BLaER1 treated with 17β-estradiol and CSF1 and Interleukin-3, amounts not matched to agents 10 nM and 100 nM (cell line): ENCODE results near the gene NKX1-2.

Experiments used
- H3K27ac ChIP-seq, 11 experiments: shearing (Covaris generic); formaldehyde crosslinking; 2 replicates each; pipeline ENCODE4 v1.8.1; 2022
- H3K27me3 ChIP-seq, 11 experiments: shearing (Covaris generic); formaldehyde crosslinking; 2 replicates each; pipeline ENCODE4 v1.8.1; 2022
- H3K36me3 ChIP-seq, 11 experiments: shearing (Covaris generic); formaldehyde crosslinking; 2 replicates each; pipeline ENCODE4 v1.8.1; 2022
- H3K4me1 ChIP-seq, 10 experiments: shearing (Covaris generic); formaldehyde crosslinking; 2 replicates each; pipeline ENCODE4 v1.8.1; 2022
- H3K4me2 ChIP-seq, 11 experiments: shearing (Covaris generic); formaldehyde crosslinking; 2 replicates each; pipeline ENCODE4 v1.8.1; 2022
- H3K4me3 ChIP-seq, 10 experiments: shearing (Covaris generic); formaldehyde crosslinking; 2 replicates each; pipeline ENCODE4 v1.8.1; 2022
- H3K9ac ChIP-seq, 11 experiments: shearing (Covaris generic); formaldehyde crosslinking; 2 replicates each; pipeline ENCODE4 v1.8.1; 2022
- H3K9me3 ChIP-seq, 11 experiments: shearing (Covaris generic); formaldehyde crosslinking; replicated peaks in 1 of 11; 2 replicates each; pipeline ENCODE4 v1.8.1; 2022
- H4K20me1 ChIP-seq, 11 experiments: shearing (Covaris generic); formaldehyde crosslinking; 2 replicates each; pipeline ENCODE4 v1.8.1; 2022
- Cebpa-rat ChIP-seq, 11 experiments: shearing (Covaris generic); IDR thresholded peaks; 2 replicates each; pipeline ENCODE4 v1.8.1; 2022

Gene NKX1-2

DNA sequence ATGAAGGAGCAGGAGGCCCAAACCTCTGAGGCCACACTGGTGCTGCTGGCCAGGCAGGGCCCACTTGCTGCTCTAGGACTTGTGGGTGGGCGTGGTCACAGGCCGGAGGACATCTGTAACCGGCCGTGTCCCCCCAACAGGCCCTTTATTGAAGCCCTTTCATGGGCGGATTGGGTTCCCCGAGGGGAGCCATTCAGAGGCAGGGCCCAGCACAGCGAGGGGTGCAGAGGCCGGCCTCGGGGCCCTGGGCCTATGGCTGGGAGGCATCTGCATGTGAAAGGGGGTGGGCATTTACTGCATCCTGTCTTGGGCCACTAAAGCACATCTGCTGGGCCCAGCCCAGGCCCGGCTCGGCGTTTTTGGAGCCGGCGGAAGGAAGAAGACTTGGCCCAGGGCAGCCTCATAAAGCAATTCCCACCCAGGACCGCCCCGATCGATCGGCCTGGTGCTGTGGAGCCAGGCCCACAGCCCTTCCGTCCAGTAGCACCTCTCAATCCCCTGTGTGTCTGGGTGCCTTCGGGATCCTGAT is 20.2 kb upstream of the NKX1-2 start:
- no peak for TF ChIP-seq Cebpa-rat (IDR thresholded peaks at IDR 0.05)
- H3K4me1 ChIP-seq, result peaks cover 7 to 33% (median 28%) of the 10 kb centered on the region in 10 experiments
- H3K27me3 ChIP-seq, result no peaks in the 10 kb centered on the region
- H3K4me2 ChIP-seq, result no peak overlapping the region
- H3K9me3 ChIP-seq, result no peaks in the 10 kb centered on the region
- H3K9ac ChIP-seq, result no peak overlapping the region
- H3K36me3 ChIP-seq, result no peaks in the 10 kb centered on the region; a peak in 1 of 22 replicates
- H4K20me1 ChIP-seq, result peaks cover 0 to 24% (median 0%) of the 10 kb centered on the region in 11 experiments; a peak in 6 of 22 replicates
- no peak overlapping the region for H3K4me3 ChIP-seq
- H3K27ac ChIP-seq, result no peak overlapping the region

DNA sequence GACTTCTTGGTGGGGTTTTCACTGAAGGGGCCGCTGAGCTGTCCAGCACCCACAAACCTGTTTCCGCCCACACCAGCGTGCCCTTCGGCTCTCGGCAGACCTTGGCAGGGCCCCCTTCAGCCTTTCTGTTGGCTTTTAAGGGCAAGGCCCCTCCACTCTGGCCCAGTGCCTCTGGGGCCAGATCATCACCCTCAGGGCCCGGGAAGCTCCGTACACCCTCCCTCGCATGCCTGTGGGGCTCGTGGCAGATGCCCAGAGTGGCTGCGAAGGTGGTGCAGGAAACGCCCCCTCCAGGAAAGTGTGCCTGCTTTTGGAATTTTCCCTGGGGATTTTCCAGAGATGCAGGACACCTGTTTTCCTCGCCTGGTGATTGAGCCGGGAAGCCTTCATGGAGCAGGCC is 18.8 kb upstream of the NKX1-2 start:
- H3K9ac ChIP-seq, result no peak overlapping the region
- peaks cover 0 to 24% (median 0%) of the 10 kb centered on the region in 11 experiments; a peak in 6 of 22 replicates for H4K20me1 ChIP-seq
- no peaks in the 10 kb centered on the region for H3K27me3 ChIP-seq
- peaks cover 10 to 29% (median 24%) of the 10 kb centered on the region in 10 experiments for H3K4me1 ChIP-seq
- no peaks in the 10 kb centered on the region; a peak in 1 of 22 replicates for H3K36me3 ChIP-seq
- no peak overlapping the region for H3K27ac ChIP-seq
- H3K4me3 ChIP-seq, result no peak overlapping the region
- TF ChIP-seq Cebpa-rat (IDR thresholded peaks at IDR 0.05), result no peak
- no peak overlapping the region for H3K4me2 ChIP-seq
- H3K9me3 ChIP-seq, result no peaks in the 10 kb centered on the region

DNA sequence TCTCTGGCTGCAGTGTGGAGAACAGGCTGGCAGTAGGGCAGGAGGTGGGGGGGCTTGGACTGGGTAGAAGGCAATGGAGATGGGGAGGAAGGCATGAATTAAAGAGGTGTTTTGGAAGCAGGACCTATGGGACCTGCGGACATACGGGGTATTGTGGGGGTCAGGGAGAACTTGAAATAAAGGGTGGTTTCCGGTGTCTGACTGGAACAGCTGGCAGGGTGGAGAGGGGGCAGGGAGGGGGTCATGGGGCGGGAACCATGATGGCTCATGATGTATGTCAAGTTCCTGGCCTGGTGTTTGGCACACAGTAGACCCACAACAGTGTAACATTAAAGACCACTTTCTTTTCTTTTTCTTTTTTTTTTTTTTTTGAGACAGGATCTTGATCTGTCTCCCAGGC is 17.3 kb upstream of the NKX1-2 start:
- no peaks in the 10 kb centered on the region; a peak in 1 of 22 replicates for H3K36me3 ChIP-seq
- H3K9ac ChIP-seq, result no peak overlapping the region
- H3K4me1 ChIP-seq, result peaks cover 14 to 33% (median 26%) of the 10 kb centered on the region in 10 experiments
- TF ChIP-seq Cebpa-rat (IDR thresholded peaks at IDR 0.05), result no peak
- H3K27me3 ChIP-seq, result no peaks in the 10 kb centered on the region
- no peaks in the 10 kb centered on the region for H3K9me3 ChIP-seq
- no peak overlapping the region for H3K27ac ChIP-seq
- H4K20me1 ChIP-seq, result peaks cover 0 to 24% (median 0%) of the 10 kb centered on the region in 11 experiments; a peak in 5 of 22 replicates
- H3K4me3 ChIP-seq, result no peak overlapping the region
- peak overlapping the region in 6 of 11 experiments; percentile 24 to 49 (median 28); a peak in 6 of 22 replicates for H3K4me2 ChIP-seq

DNA sequence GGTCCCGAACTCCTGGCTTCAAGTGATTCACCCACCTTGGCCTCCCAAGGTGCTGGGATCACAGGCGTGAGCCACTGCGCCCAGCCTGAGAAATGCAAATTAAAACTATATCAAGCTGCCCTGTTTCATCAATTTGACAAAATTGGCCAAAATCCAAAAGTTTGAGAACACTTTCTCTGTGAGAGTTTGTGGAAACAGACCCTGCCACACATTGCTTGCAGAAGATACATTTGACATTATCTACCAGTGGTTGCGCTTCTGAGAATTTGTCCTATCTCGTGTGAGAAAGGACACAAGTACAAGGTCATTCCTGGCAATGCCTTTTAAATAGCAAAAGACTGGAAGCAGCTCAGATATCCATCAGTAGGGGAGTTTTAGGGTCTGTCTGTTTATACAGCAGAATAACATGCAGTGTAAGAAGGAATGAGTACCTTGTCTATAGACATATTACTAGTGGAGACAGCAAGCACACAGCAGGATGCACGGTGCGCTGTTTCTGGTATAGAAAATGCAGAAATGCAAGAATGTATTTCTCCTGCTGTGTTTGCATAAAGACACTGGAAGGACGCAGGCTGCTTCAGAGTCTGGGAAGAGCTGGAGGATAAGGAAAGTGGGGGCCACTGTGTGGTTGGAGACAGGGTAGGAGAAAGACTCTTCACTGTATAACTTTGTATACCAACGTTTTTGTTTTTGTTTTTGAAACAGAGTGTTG is 16.1 kb upstream of the NKX1-2 start:
- TF ChIP-seq Cebpa-rat (IDR thresholded peaks at IDR 0.05), result no peak
- no peaks in the 10 kb centered on the region for H3K9me3 ChIP-seq
- H3K27ac ChIP-seq, result no peak overlapping the region
- H4K20me1 ChIP-seq, result peaks cover 0 to 24% (median 0%) of the 10 kb centered on the region in 11 experiments; a peak in 5 of 22 replicates
- peak overlapping the region in 8 of 11 experiments; percentile 4 to 52 (median 43); a peak in 12 of 22 replicates for H3K4me2 ChIP-seq
- H3K36me3 ChIP-seq, result no peaks in the 10 kb centered on the region; a peak in 1 of 22 replicates
- H3K4me3 ChIP-seq, result no peak overlapping the region
- H3K27me3 ChIP-seq, result no peaks in the 10 kb centered on the region
- peaks cover 14 to 35% (median 27%) of the 10 kb centered on the region in 10 experiments for H3K4me1 ChIP-seq
- H3K9ac ChIP-seq, result no peak overlapping the region

DNA sequence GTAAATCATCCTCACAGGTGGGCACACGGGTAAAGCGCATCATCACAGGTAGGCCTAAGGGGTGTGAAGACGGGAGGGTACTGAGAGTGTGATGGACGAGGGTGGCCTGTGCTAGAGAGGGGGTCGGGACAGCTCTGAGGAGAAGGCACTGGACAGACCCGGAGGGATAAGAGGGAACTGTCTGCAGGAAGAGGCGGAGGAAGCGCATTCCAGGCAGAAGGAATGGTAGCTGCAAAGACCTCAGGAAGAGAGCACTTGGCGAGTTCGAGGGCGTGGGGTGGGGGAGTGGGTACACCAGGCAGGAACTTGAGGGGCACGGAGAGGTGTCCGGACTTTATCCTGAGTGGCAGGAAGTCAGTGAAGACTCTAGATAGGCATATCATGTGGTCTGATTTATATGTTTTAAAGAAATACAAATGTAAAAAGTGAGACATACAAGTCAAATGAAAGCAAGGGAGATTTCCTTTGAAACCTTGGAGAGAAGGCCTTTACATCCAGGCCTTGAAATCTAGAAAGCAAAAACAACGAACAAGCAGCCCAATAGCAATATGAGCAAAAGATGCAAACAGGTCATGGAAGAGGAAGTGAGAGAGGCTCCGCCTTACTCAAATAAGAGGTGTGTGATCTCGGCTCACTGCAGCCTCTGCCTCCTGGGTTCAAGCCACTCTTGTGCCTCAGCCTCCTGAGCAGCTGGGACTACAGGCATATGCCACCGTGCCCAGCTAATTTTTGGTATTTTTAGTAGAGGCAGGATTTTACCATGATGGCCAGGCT is 15.4 kb upstream of the NKX1-2 start:
- TF ChIP-seq Cebpa-rat (IDR thresholded peaks at IDR 0.05), result no peak
- Histone ChIP-seq H3K9ac (no peak overlapping the region), H3K9me3 (no peaks in the 10 kb centered on the region), H3K27ac (no peak overlapping the region), H3K4me2 (peak overlapping the region in 9 of 11 experiments; percentile 4 to 52 (median 42); a peak in 13 of 22 replicates), H3K4me3 (no peak overlapping the region), H4K20me1 (peaks cover 0 to 16% (median 0%) of the 10 kb centered on the region in 11 experiments; a peak in 5 of 22 replicates), H3K36me3 (no peaks in the 10 kb centered on the region; a peak in 1 of 22 replicates), H3K27me3 (no peaks in the 10 kb centered on the region), H3K4me1 (peaks cover 14 to 35% (median 27%) of the 10 kb centered on the region in 10 experiments)

DNA sequence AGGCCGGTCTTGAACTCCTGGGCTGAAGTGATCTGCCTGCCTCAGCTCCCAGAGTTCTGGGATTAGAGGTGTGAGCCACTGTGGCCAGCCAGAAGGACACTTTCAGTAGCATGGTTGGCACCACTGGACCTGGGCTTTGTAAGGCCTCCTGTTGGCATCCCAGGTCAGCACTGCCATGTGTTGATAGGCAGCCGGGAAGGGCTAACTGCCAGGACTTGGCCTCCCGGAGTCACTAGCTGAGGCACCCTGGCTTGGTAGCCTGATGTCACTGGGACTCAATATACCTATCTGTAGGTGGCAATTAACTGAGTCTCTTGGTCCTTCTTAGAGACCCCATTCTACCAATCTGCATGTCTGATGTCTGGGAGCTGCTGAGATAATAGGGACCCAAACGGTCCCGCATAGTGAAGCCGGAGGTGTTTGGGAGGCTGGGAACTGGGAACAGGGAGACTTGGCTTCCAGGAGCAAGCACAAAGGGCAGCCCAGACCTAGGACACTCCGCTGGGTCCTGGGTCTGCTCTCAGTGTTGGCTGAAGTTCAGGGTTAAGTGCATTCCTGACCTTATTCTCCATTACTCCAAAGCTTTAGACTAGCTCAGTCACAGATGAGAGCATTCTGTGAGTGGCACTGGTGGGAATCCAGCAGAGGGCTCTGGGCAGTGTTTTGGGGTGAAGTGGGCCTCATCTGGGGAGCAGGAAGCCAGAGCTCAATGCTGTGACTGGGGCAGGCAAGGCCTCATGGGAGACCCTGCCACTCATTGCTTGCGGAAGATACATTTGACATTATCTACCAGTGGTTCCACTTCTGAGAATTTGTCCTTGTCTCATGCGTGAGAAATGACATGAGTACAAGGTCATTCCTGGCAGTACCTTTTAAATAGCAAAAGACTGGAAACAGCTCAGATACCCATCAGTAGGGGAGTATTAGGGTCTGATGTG is 14.5 kb upstream of the NKX1-2 start:
- Histone ChIP-seq H3K27me3 (no peaks in the 10 kb centered on the region), H4K20me1 (peaks cover 0 to 13% (median 0%) of the 10 kb centered on the region in 11 experiments; a peak in 3 of 22 replicates), H3K9me3 (no peaks in the 10 kb centered on the region), H3K4me1 (peaks cover 14 to 35% (median 27%) of the 10 kb centered on the region in 10 experiments), H3K4me2 (peak overlapping the region in 3 of 11 experiments; percentile 4 to 15 (median 12); a peak in 2 of 22 replicates), H3K36me3 (no peaks in the 10 kb centered on the region), H3K9ac (no peak overlapping the region), H3K4me3 (no peak overlapping the region), H3K27ac (no peak overlapping the region)
- no peak for TF ChIP-seq Cebpa-rat (IDR thresholded peaks at IDR 0.05)

DNA sequence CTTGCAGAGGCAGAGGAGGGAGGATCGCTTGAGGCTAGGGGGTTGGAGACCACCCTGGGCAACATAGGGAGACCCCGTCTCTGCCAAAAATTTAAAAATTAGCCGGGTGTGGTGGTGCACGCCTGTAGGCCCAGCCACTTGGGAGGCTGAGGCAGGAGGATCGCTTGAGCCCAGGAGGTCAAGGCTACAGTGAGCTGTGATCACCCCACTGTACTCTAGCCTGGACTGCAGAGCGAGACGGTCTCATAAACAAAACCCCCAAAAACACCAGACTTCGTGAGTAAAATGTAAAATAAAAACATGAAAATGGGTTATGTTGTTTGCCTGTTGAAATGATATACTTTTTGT is 12.5 kb upstream of the NKX1-2 start:
- Histone ChIP-seq H3K36me3 (no peaks in the 10 kb centered on the region), H3K4me2 (peak overlapping the region; percentile 63 to 86 (median 80)), H3K27me3 (no peaks in the 10 kb centered on the region), H3K9me3 (no peaks in the 10 kb centered on the region), H3K27ac (peak overlapping the region in 2 of 11 experiments; percentile 71 to 72; a peak in 3 of 22 replicates), H4K20me1 (no peaks in the 10 kb centered on the region), H3K4me1 (peaks cover 9 to 33% (median 24%) of the 10 kb centered on the region in 10 experiments), H3K4me3 (peak overlapping the region; percentile 61 to 87 (median 72)), H3K9ac (peak overlapping the region; percentile 72 to 85 (median 81); a peak in 21 of 22 replicates)
- TF ChIP-seq Cebpa-rat (IDR thresholded peaks at IDR 0.05), result no peak

DNA sequence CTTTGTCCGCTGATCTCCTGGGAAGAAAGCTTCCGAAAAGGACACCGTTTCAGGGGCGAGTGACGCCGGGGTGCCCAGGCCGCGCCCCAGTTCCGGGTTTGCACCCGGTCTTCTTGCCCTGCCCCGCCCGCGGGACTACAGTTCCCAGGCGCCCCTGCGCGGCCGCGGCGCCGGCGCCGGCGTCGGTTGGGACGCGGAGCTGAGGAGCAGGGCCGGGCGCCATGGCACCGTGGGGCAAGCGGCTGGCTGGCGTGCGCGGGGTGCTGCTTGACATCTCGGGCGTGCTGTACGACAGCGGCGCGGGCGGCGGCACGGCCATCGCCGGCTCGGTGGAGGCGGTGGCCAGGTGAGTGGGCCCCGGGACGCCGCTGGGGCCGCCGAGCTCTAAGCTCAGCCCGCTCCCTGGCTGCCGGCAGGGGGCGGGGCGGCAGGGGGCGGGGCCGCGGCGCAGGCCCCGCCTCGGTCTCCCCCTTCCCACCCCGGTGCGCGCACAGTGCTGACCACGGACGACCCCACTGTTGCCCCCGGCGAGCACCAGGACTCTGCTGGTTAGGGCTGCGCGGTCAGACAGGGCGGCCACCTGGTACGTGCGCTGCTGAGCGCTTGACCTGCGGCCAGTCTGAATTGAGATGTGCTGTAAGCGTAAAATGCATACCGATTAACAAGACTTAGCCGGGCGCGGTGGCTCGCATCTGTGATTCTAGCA is 12.0 kb upstream of the NKX1-2 start, which contains the start of gene LHPP:
LHPP (plus strand) TSS at position 182 of the 706 bp plus-strand sequence; CDS start at position 222, 40 bp downstream.
- no peak for TF ChIP-seq Cebpa-rat (IDR thresholded peaks at IDR 0.05)
- Histone ChIP-seq H3K9me3 (no peaks in the 10 kb centered on the region), H3K4me1 (peaks cover 9 to 34% (median 21%) of the 10 kb centered on the region in 10 experiments), H4K20me1 (no peaks in the 10 kb centered on the region), H3K9ac (peak within 1 kb of the TSS; percentile 72 to 85 (median 81)), H3K27ac (peak within 1 kb of the TSS in 10 of 11 experiments; percentile 48 to 80 (median 72); a peak in 19 of 22 replicates), H3K36me3 (no peaks in the 10 kb centered on the region), H3K4me2 (peak within 1 kb of the TSS; percentile 63 to 86 (median 80)), H3K4me3 (peak within 1 kb of the TSS; percentile 61 to 87 (median 72)), H3K27me3 (no peaks in the 10 kb centered on the region)
